ENCODE measurements around the gene CD46.
"Not testable (repeated sequence)": the region's sequence is repeated elsewhere in the genome, so short reads cannot be mapped to it uniquely, and the experiment has no call there.

Gene CD46

GRCh38 chr1:207750631-207751305 is 1.1 kb upstream of the CD46 start:
- DNase-seq (ENCODE audit: low read depth, low spot score), result no peak

GRCh38 chr1:207751463-207751789 is 428 bp upstream of the CD46 start:
- DNase-seq (ENCODE audit: low read depth, low spot score), result not testable (repeated sequence)

GRCh38 chr1:207752456-207752998 is 673 bp downstream of the CD46 start:
- no peak for DNase-seq (ENCODE audit: low read depth, low spot score)

- no peak for DNase-seq (ENCODE audit: low read depth, low spot score)
These were observed 1.8 kb downstream of the CD46 start for GRCh38 chr1:207753611-207754010.

GRCh38 chr1:207754011-207754410 is 2.2 kb downstream of the CD46 start:
- DNase-seq (ENCODE audit: low read depth, low spot score), result no peak

GRCh38 chr1:207754974-207755700 is 3.3 kb downstream of the CD46 start:
- no peak for DNase-seq (ENCODE audit: low read depth, low spot score)

GRCh38 chr1:207755846-207756693 is 4.2 kb downstream of the CD46 start:
- DNase-seq (ENCODE audit: low read depth, low spot score), result no peak

- no peak for DNase-seq (ENCODE audit: low read depth, low spot score)
These were observed 10.8 kb downstream of the CD46 start for GRCh38 chr1:207762622-207763021.

GRCh38 chr1:207763091-207763490 is 11.2 kb downstream of the CD46 start:
- DNase-seq (ENCODE audit: low read depth, low spot score), result no peak

GRCh38 chr1:207763972-207764371 is 12.1 kb downstream of the CD46 start:
- no peak for DNase-seq (ENCODE audit: low read depth, low spot score)

- no peak for DNase-seq (ENCODE audit: low read depth, low spot score)
These were observed 14.7 kb downstream of the CD46 start for GRCh38 chr1:207766569-207766968.

GRCh38 chr1:207770514-207770913 is 18.7 kb downstream of the CD46 start:
- not testable (repeated sequence) for DNase-seq (ENCODE audit: low read depth, low spot score)

GRCh38 chr1:207776045-207776444 is 24.2 kb downstream of the CD46 start:
- not testable (repeated sequence) for DNase-seq (ENCODE audit: low read depth, low spot score)

- not testable (repeated sequence) for DNase-seq (ENCODE audit: low read depth, low spot score)
These were observed 25.6 kb downstream of the CD46 start for GRCh38 chr1:207777412-207777811.

GRCh38 chr1:207779008-207779407 is 27.2 kb downstream of the CD46 start:
- DNase-seq (ENCODE audit: low read depth, low spot score), result no peak

- no peak for DNase-seq (ENCODE audit: low read depth, low spot score)
These were observed 29.5 kb downstream of the CD46 start for GRCh38 chr1:207781312-207781711.

GRCh38 chr1:207787776-207788175 is 35.9 kb downstream of the CD46 start:
- DNase-seq (ENCODE audit: low read depth, low spot score), result no peak

GRCh38 chr1:207789386-207789785 is 37.5 kb downstream of the CD46 start:
- no peak for DNase-seq (ENCODE audit: low read depth, low spot score)

- DNase-seq (ENCODE audit: low read depth, low spot score), result no peak
These were observed 38.2 kb downstream of the CD46 start for GRCh38 chr1:207789792-207790787.

GRCh38 chr1:207791290-207791689 is 39.4 kb downstream of the CD46 start:
- no peak for DNase-seq (ENCODE audit: low read depth, low spot score)

GRCh38 chr1:207793327-207793726 is 41.5 kb downstream of the CD46 start:
- DNase-seq (ENCODE audit: low read depth, low spot score), result no peak

All from smooth muscle cell of the brain vasculature (primary cell).